Mesenteric fat pad (tissue), 1 donor: Measurements from ENCODE around the gene CNR2. TPM values are rescaled to one million over a fixed set of nuclear protein-coding genes. Genes with fewer than 3 reads are reported as not detected.
"Not testable (repeated sequence)": the region's sequence is repeated elsewhere in the genome, so short reads cannot be mapped to it uniquely, and the experiment has no call there.

Experiments used
- DNase-seq: peaks from one replicate; pipeline ENCODE4 v3.0.0-alpha.2; 2020; ENCODE audit warnings: low spot score
- total RNA-seq: library from RNA; stranded (reverse); fragmentation: NEBNext Ultra II Directional; extraction: Animal tissue kit (Norgen Biotek cat#: 25700); gene quantifications from one replicate; pipeline ENCODE4 v1.2.1, GENCODE V29; 2021
- donor health status: DM: yes; HTN: yes; CAD: no.

CNR2 gene
- total RNA-seq, 1 donor from 2014 or later, result not detected

DNA sequence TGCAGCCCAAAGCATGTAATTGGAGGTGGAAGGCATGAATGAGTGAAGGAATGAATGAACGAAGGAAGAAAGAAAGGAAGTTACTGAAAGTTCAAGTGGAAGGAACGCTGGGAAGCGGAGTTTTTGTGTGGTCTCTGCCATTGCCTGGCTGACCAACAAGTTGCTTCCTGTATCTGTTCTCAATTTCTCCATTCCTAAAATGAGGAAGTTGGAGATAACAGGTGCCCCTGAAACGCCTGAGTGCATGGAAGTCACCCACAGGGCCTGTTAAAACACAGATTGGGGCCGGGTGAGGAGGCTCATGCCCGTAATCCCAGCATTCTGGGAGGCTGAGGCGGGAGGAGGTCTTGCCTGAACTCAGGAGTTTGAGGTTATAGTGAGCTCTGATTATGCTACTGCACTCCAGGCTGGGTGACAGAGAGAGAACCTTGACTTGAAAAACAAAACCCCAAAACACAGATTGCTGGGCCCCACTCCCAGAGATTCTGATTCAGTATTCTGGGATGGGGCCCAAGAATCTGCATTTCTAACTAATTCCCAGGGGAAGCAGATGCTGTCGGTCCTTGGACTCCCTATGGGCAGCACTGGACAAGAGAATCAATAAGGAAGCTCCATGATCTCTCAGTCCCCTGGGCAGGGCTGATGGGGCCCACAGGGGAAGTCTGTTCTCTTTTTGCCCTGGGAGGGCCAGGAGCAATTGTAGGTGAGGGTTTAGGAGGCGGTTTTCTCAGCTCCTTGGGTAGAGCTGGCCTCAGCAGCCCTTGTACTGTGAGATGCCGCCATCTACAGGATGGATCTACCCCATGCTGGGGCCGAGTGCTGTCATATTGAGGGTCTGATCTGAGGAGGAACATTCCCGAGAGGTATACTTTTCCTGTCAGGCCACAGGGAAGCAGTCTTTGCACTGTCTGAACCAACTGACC is 3.3 kb upstream of the CNR2 start:
- DNase-seq, result no peak

DNA sequence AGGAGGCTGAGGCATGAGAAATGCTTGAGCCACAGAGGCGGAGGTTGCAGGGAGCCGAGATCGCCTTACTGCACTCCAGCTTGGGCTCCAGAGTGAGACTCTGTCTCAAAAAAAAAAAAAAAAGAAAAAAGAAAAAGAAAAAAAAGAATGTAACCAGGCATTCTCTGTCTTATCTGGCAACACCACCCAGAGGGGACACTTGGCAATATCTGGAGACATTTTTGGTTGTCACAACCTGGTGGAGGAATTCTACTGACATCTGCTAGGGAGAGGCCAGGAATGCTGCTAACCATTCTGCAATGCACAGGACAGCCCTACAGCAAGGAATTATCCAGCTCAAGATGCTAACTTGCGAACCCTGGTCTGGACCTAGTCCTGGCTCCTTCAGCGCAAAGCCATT is 2.3 kb upstream of the CNR2 start:
- no peak for DNase-seq

DNA sequence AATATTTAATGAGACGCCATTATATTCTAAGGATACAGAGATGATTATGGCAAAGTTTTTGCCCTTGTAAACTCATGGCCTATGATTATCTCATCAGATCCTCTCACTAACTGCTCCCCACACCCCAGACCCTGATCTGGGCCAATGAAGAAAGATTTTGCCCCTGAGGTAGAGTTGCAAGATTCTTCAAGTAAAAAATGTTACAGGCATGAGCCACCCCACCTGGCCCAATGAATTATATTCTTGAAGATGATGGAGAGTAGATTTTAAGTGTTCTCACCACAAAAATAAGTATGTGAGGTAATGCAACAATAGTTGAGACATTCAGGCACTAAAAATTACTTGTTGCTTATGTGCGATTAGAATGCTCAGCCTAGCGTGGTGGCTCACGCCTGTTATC is 1.8 kb upstream of the CNR2 start:
- no peak for DNase-seq

DNA sequence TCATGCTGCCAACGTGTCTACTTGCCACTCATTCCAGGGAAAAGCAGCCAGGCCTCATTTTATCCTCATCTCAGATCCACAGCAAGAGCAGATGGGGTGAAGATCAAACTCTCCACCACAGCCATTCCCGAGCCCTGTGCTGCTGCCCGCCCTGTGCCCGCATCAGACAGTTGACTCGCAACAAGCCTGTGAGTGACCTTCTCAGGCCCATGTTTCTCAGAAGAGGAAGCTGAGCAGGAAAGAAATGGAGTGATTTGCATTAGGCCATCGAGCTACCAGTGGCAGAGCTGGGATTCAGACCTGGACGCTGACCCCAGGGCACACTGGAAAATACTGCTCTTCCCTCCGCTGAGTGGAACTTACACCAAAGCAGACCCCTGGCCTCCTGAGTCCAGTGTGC is 1.2 kb downstream of the CNR2 start:
- DNase-seq, result no peak

DNA sequence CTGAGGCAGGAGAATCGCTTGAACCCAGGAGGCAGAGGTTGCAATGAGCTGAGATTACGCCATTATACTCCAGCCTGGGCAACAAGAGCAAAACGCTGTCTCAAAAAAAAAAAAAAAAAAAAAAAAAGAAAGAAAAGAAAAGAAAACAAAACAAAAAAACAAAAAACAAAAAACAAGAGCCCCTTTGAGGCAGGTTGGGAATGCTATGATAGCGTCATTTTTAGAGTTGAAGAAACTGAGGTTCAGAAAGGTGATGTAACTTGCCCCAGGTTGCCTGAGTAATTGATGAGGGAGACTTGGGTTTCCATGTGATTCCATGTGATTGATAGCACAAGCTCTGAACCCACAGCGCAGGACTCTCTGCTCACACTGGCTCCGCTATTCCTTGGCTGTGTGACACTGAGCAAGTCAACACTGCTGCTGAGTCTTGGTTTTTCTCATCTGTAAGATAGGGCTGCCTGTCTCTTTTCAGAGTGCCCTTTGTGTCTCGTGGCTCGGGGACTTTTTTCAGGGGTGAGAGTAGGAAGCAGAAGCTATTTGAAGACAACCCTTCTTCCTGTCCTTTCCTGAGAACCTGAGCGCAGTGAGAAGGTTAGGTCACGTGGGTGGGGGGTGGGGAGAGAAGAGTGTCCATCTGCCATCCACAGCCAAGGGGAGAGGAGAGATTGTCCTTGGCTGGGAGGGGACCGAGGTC is 2.5 kb downstream of the CNR2 start:
- DNase-seq, result no peak

DNA sequence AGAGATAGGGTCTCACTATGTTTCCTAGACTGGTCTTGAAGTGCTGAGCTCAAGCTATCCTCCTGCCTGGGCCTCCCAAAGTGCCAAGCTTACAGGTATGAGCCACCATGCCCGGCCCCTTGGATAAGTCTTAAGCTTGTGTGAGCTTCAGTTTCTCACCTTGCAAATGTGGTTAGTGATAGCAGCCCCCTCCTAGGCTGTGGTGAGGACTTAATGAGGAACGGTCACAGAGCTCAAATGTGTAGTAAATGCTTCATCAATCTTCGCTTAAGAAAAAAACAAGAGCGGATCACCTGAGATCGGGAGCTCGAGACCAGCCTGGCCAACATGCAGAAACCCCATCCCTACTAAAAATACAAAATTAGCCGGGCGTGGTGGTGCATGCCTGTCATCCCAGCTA is 3.0 kb downstream of the CNR2 start:
- no peak for DNase-seq

DNA sequence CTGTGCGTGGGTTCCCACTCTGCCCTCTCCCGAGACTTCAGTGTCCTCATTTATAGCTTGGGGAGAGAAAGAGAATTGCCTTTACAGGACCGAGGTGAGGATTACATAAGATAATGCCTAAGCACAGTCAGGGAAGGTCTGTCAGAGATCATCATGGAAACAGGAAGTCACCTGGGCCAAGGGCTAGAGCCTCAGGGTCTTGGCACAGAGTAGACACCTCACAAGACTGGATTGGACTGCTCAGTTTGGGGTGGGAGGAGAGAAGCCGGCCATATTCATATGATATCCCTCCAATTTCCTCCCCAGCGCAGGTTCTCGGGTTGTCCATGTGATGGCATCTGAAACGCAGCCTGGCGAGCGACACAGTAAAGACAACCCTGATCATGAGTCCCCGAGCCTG is 3.8 kb downstream of the CNR2 start:
- DNase-seq, result no peak

DNA sequence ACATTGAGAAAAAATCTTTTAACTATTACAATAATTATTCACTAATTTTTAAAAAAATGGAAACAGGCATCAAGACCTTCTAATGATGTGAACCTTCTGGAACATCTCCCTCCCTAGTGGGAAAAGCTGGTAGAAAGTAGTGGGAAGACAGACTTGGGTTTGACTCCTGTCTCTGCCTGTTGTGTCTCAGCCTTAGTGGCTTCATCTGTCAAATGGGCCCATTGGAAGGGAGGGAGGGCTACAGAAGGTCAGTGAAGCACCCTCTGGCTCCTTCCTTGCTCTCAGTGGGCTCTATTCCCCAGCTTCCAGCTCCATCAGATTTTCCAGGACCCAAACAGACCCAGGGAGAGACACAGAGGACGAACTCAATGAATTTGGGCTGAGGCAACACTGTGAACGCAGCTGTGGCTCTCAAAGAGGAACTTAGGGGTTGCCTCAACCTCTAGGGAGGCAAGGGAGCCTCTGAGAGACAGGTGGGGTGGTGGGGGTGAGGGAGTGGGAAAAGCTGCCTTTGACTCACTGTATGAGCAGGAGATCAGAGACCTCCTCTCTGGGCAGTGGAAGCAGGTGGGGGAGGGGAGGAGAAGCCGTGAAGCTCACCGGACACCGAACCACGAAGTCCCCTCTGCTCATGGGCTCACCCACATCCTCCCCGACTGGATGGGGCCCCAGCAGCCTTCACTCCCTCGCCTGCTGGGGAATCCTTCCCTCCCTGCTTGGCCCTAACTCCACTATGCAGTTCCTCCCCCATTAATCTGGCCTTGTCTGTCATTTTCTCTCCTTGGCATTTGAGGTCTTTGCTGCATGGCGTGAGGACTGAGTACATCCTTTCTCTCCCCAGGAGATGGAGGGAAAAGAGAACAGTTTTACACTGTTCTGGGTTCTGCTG is 4.5 kb downstream of the CNR2 start:
- no peak for DNase-seq

DNA sequence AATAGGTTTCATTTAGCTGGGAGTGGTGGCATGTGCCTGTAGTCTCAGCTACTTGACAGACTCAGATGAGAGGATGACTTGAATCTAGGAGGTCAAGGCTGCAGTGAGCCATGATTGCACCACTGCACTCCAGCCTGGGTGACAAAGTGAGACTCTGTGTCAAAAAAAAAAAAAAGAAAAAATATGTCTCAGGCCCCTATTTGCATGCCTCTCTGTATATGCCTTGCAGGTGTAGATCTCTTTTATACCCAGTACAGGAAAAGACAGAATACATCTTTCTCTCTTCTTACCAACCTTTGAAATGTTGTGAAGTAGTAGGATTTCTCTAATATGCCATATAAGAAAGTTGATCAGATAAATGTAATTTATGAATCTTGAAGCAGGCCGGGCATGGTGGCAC is 6.4 kb downstream of the CNR2 start:
- no peak for DNase-seq

DNA sequence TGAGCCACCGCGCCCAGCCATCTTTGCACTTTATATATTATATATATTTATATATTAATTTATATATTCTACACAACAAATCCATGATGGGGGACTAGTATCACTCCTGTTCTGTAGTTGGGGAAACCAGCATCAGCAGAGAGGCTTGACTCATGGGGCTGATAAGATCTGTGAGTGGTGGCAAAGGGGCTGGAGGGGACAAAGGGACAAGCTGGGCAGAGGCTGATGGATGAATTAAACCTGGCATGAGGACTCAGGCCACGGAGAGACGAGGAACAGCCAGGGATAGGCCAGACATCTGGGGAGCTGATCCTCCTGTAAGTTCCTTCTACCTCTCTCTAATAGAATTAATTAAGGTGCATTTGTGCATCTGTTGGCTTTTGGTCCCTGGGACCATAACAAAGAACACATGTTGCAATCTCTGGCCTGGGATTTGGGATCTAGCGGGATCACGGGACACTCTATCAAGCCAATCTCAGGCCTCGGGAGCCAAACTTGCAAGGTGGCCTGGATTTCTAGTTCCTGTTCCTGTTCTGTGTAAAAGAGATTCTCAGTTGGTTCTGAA is 7.6 kb downstream of the CNR2 start:
- DNase-seq, result no peak

DNA sequence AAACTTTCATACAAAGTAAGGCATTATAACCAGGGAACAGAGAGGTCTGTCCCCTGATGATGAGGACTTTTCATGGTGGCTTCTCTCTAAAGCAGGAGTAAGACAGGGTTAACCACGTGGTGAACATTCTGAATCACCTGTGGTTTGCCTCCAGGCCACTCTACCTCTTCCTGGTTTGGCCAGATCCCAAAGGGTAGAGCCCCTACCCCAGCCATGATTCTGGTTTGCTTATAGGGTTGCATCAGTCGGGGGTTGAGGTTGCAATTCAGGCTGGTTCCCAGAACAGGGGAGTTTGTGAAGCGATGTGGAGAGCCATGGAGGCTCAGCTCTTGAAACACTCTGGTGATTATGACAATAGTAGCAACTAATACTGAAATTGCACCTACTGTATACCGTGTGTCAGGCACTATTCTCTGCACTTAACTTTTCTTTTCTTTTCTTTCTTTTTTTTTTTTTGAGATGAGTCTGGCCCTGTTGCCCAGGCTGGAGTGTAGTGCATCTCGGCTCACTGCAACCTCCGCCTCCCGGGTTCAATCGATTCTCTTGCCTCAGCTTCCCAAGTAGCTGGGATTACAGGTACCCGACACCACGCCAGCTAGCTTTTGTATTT is 8.3 kb downstream of the CNR2 start:
- no peak for DNase-seq

DNA sequence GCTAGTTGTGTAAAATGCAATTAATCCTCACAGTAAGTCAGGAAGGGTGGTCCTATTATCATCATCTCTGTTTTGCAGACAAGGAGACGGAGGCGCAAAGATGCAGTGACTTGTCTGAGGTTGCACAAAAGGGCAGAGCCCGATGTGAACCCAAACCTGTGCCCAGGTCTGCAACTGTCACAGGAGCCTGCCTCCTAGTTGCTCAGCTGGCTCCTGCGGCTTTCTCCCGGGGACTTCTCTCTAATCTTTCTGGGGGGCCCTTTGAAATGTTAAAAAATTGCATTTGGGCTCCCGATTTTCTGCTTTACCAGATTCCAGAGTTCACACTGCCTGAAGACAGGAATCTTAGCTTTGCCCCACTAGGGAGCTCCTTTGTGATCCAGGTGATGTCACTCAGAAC is 9.4 kb downstream of the CNR2 start:
- no peak for DNase-seq

DNA sequence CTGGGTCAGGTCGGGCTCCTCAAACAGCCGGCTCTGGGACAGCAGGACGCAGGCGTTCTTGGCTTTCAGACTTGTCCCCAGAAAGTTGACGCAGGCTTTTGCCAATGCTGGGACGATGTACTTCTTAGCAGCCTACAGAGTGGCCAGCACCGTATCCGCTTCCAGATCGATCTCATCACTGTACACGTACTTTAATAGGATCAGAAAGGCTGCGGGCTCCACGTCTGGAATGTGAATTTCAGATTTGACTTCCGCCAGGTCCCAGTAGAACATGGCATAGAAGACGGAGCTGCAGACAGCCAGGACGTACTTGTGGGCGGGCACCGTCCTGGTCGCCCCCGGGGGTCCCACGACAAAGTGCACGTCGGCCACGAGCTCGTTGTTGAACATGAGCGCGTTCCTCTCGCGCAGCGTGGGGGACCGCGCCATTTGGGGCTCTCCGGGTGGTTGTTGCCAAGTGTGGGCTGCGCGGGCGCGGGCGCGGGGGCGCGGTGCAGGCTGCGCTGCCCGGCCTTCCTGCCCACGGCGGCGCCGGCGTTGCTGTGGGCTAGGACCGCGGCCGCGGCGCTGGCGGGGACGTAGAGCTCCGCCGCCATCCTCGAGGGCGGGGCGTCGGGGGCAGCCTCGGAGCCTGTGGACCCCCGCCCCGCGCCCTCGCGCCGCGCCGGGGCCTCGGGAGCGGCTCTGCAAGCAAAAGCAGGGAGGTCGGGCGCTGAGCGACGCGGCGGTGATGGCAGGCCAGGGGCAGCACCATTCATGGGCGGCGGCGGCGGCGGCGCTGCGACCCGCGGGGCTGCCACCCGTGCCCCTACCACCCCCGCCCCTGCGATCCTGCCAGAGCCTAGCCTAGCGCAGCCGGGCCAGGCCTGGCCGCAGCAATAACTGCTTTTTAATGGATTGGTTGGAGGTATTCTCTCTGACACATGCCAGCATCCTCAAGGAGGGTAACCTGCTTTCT is 10.6 kb downstream of the CNR2 start:
- DNase-seq, result no peak

DNA sequence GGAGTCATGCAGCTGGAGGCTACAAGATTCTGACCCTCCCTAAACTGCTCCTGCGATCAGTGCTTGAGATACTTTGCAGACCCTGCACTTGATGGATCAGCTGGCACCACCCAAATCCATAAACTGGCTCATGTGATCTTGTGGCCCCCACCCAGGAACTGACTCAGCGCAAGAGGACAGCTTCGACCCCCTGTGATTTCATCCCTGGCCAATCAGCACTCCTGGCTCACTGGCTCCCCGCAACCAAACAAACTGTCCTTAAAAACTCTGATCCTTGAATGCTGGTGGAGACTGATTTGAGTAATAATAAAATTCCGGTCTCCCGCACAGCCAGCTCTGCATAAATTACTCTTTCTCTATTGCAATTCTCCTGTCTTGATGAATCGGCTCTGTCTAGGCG is 13.1 kb downstream of the CNR2 start:
- DNase-seq, result not testable (repeated sequence)

DNA sequence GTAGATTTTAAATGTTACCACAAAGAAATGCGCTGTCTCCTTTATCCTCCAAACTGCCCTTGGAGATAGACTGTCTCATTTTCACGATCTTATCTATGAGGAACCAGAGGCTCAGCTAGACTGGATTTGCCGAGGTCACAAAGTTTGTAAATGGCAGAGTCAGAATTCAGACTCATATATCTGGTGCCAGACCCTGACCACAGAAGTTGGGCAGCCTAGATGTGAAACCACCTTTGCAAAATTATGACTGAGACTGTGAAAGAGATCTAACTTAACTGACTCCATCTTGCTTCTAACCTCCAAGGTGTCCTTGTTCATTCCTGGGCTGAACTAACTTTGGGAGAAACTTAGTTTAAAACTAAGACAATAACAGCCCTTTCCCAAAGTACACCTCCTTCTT is 14.1 kb downstream of the CNR2 start:
- DNase-seq, result no peak

DNA sequence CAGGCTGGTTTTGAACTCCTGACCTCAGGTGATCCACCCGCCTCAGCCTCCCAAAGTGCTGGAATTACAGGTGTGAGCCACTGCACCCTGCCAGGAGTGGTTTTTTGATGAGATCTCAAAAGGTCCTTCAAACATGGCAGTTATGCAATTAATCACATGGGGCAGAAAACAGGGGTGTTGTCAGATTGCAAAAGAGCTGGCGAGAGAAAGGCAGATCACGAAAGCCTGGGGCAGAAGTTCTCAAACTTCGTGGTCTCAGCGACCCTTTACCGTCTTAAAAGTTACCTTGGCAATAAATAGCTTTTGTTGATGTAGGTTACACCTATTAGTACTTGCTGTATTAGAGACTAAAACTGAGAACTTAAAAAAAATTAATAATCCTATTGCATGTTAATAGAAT is 16.1 kb downstream of the CNR2 start:
- DNase-seq, result no peak

DNA sequence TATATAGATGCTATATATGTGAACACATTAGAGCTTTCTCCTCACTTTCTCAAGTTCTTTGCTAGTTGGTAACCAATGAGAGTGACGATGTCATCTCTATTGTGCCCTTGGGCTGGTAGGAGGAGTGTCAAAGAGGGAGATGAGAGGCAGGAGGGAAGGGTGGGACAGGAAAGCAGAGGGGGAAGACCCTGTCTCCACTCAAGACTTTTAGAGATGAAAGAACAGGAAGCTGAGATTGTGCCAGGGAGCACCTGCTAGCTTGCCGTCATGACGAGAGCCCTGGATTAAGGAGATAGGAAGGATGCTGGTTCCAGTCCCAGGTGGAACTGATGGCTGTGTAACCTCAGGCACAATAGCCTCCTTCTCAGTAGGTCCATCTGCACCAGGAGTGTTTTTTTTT is 16.7 kb downstream of the CNR2 start:
- DNase-seq, result no peak

DNA sequence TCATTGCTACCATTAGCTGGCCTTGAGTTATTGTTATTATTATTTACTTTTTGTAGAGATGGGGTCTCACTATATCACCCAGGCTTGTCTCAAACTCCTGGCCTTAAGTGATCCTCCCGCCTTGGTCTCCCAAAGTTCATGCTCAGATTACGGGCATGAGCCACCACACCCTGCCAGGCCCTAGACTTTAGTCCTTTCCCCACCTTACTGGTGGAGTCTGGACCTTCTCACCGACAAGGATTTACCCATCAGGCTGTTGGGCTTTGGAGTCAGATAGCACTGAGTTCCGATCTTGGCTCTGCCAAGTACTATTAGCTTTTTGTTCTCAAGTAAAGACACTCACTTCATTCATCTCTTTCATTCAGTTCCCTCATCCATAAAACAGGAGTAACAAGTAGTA is 17.2 kb downstream of the CNR2 start:
- DNase-seq, result no peak

DNA sequence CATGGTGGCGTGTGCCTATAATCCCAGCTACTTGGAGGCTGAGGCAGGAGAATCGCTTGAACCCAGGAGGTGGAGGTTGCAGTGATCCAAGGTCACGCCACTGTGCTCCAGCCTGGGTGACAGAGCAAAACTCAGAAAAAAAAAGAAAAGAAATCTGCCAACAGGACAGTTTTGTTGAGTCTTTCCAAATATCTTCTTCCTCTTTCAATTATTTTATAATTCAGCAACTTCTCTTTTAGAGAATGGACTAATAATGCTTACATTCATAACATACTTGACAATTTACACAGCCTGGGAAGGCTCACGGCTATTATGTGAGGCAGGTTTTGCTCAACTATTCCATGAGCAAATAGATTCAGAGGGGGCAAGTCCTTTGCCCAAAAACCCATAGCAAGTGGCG is 18.1 kb downstream of the CNR2 start:
- no peak for DNase-seq

DNA sequence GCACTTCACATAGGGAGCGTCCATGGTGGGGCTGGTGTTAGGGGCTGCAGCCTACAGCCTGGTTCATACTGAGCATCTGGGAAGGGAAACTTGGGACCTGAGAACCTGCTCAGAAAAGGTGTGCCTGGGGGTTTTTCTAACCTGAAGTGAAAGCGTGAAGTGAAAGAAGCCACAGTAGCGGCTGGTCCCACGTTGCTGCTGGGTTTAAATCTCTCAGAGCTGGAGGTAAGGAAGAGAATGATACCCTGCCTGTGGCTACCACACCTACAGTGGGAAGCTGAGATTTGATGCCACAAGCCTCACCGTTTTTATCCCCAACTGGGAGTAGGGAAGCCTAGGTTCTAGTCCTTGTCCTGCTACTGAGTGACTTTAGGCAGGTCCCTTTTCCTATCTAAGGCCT is 24.1 kb downstream of the CNR2 start:
- DNase-seq, result no peak
